8988T (cell line): Measurements from ENCODE around the gene SLC26A3.
A peak's percentile ranks its signal among the peaks of the same experiment; 100 is the strongest.

Source experiments
- DNase-seq: peaks from one replicate; pipeline ENCODE4 v3.0.0; 2011

Gene SLC26A3

DNA sequence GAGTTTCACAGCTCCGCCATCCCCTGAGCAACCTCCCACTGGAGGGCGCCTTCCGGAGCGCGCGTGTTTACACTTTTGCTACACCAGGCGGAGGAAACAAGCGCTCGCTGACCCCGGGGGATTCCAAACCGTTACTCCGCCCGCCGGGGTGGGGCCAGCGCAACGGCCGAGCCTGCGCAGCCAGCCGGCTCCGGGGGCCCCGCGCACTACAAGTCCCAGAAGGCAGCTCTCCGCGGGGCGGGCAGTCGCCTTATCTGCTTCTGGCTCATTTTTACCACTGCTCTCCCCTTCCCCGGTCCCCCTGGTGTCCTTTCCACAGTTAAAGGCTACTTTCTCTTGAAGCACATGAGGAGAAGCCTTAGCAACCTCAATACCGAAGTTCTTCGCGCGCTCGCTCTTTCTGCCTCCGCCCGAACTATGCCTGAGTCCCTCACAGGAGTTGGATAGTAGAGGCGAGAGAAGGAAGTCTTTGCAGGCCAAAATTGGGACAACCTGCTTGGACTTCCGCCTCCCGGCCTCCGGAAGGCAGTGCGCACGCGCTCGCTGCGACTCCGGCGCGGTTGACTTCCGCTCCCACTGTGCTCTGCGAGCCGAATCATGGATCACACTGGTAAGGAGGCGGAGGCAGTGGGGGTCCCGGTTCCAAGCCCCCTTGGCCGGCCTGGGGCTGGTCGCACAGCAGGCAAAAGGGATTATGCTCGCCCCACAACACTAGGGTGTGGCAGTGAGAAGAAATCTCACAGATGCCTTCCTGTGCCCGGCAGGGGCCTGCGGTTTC, 59.3 kb downstream of the SLC26A3 start, which contains the start of gene CBLL1:
TSS of gene CBLL1 (plus strand) at position 576 of the 778 bp plus-strand sequence. CDS start at position 598, 22 bp downstream.
- DNase-seq = peak; percentile 57

GRCh38 chr7:107742678-107743566, 60.1 kb downstream of the SLC26A3 start:
- no peak for DNase-seq

- no peak for DNase-seq
Observed at GRCh38 chr7:107728276-107728675, 74.7 kb downstream of the SLC26A3 start.

- DNase-seq = no peak
Observed at GRCh38 chr7:107726356-107727130, 76.5 kb downstream of the SLC26A3 start.

DNA sequence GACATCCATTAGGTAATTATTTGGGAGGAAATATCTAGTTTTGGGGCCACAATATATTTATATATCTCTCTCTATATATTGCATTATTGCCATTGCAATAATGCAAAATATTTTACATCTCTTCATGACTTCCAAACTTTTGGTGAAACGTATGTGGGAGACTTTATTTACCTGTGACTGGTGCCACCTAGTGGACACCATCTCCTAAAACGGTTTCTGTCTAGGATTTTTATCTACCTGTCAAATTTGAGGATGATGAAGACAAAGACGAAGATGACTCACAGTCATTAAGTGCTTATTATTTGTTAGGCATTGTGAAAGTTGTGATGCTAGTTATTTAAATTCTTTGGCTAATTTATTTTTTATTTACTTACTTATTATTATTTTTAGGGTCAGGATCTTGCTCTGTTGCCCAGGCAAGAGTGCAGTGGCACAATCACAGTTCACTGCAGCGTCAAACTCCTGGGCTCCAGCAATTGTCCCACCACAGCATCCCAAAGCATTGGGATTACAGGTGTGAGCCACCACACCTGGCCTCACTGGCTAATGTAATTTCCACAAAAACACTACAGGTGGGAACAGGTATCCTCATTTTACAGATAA, 77.8 kb downstream of the SLC26A3 start:
- DNase-seq = peak; percentile 26

- DNase-seq = no peak
Observed at GRCh38 chr7:107723255-107723654, 79.8 kb downstream of the SLC26A3 start.

GRCh38 chr7:107721286-107721685, 81.7 kb downstream of the SLC26A3 start:
- no peak for DNase-seq

DNA sequence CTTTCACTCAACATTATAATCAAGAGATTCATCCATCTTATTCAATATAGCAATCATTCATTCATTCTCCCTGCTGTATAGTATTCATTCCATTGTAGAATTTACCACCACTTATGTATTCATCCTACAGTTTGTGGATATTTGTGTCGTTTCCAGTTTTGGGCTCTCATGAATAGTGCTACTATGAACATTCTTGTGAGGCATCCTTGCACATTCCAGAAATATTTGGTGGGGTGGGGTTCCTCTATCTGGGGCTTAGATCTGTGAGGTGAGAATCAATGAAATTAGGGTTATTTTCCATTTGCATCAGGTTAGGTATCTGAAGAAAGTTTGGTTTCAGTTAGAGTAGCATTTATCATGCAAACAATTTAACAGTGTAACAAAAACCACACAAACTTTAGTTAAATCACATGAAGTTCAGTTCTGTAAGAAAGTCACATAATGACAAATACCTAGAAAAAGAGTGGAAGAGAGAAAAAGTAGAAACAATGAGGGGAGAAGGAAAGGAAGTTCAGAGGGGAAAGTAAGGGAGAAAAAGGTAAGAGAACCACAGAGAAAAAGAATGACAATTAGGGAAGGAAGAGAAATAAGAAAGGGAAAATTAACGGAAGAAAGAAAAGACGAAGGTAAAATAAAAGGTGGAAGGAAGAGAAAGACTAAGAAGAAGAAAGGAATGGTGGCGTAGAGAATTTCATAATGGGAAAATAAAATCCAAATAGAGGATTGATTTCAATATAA, 84.4 kb downstream of the SLC26A3 start:
- DNase-seq = no peak

- DNase-seq = no peak
Observed at GRCh38 chr7:107715531-107715930, 87.5 kb downstream of the SLC26A3 start.
